Measurements from ENCODE around the gene KRT34. TPM values are rescaled to one million over a fixed set of nuclear protein-coding genes. Genes with fewer than 3 reads are reported as not detected.

Gene KRT34
- total and polyA plus RNA-seq, 9 donors, result not detected

- no peak for DNase-seq
- 83% methylated on average over 5 of the region's 7 CpGs for WGBS (ENCODE audit: insufficient coverage)
- Histone ChIP-seq H3K27me3 (ENCODE audit: control insufficient read depth, insufficient read depth, low read length) (peaks cover 2% of the 10 kb centered on the region), H3K9me3 (replicated peaks; ENCODE audit: control insufficient read depth, low read depth, low read length) (no peaks in the 10 kb centered on the region), H3K36me3 (ENCODE audit: control insufficient read depth, insufficient read depth, low read length) (no peaks in the 10 kb centered on the region), H3K4me3 (ENCODE audit: low read length) (no peak overlapping the region), H3K27ac (ENCODE audit: low read length) (no peak overlapping the region), H3K4me1 (ENCODE audit: control insufficient read depth, insufficient read depth, low read length) (peaks cover 7% of the 10 kb centered on the region)
Observed at GRCh38 chr17:41418116-41418860, 36.2 kb upstream of the KRT34 start.

GRCh38 chr17:41417576-41418015, 35.5 kb upstream of the KRT34 start:
- no peak overlapping the region for H3K4me3 ChIP-seq (ENCODE audit: low read length)
- H3K4me1 ChIP-seq (ENCODE audit: control insufficient read depth, insufficient read depth, low read length), result peaks cover 7% of the 10 kb centered on the region
- WGBS (ENCODE audit: insufficient coverage), result 18% methylated on average over 1 of the region's 4 CpGs
- no peaks in the 10 kb centered on the region for H3K9me3 ChIP-seq (replicated peaks; ENCODE audit: control insufficient read depth, low read depth, low read length)
- no peaks in the 10 kb centered on the region for H3K36me3 ChIP-seq (ENCODE audit: control insufficient read depth, insufficient read depth, low read length)
- H3K27ac ChIP-seq (ENCODE audit: low read length), result no peak overlapping the region
- no peaks in the 10 kb centered on the region for H3K27me3 ChIP-seq (ENCODE audit: control insufficient read depth, insufficient read depth, low read length)
- DNase-seq, result no peak

DNA sequence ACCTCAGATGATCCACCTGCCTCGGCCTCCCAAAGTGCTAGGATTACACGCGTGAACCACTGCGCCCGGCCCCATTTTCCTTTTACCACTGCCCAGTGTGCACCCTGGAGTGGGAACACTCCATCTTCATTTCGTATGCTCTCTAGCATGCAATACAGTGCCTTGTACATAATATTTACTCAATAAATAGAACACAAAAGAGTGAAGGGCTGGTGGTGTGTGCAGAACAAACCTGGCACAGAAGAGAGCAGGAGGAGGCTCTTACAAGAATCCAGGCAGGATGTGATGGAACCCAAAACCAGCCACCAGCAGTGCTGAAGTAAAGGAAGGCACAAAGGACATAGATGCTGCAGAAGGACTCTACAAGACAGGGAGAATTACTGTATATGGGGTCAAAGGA, 35.0 kb upstream of the KRT34 start:
- Histone ChIP-seq H3K27ac (ENCODE audit: low read length) (no peak overlapping the region), H3K4me3 (ENCODE audit: low read length) (no peak overlapping the region), H3K4me1 (ENCODE audit: control insufficient read depth, insufficient read depth, low read length) (peaks cover 7% of the 10 kb centered on the region), H3K27me3 (ENCODE audit: control insufficient read depth, insufficient read depth, low read length) (no peaks in the 10 kb centered on the region), H3K36me3 (ENCODE audit: control insufficient read depth, insufficient read depth, low read length) (no peaks in the 10 kb centered on the region), H3K9me3 (replicated peaks; ENCODE audit: control insufficient read depth, low read depth, low read length) (no peaks in the 10 kb centered on the region)
- 88% methylated on average over 5 of the region's 6 CpGs for WGBS (ENCODE audit: insufficient coverage)
- DNase-seq, result no peak

- H3K27me3 ChIP-seq (ENCODE audit: control insufficient read depth, insufficient read depth, low read length), result no peaks in the 10 kb centered on the region
- peaks cover 7% of the 10 kb centered on the region for H3K4me1 ChIP-seq (ENCODE audit: control insufficient read depth, insufficient read depth, low read length)
- no CpG with 5 or more reads among the region's 5 CpGs for WGBS (ENCODE audit: insufficient coverage)
- peak; percentile 22 for DNase-seq
- H3K36me3 ChIP-seq (ENCODE audit: control insufficient read depth, insufficient read depth, low read length), result no peaks in the 10 kb centered on the region
- peak overlapping the region; percentile 22 for H3K27ac ChIP-seq (ENCODE audit: low read length)
- no peak overlapping the region for H3K4me3 ChIP-seq (ENCODE audit: low read length)
- no peaks in the 10 kb centered on the region for H3K9me3 ChIP-seq (replicated peaks; ENCODE audit: control insufficient read depth, low read depth, low read length)
Observed at GRCh38 chr17:41416479-41416878, 34.4 kb upstream of the KRT34 start.

DNA sequence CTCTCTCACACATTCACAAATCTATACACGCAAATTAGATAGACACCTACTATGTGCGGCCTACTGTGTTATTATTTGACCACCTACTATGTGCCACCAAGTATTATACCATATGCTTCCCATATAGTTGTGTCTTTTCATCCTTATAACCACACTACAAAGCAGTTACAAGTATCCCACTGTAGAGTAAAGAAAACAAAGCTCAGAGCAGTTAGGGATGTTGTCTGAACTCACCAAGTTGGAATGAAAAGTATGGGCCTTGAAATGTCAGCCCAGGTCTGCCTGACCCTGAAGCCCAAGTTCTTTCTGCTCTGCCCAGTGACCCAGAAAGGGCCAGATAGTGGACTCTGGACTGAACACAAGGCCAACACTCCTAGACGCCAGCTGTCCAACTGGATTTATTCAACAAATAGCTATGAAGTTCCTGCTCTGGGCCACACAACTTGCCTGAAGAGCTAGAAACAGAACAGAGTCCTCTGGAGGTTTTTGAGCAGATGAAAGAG, 33.8 kb upstream of the KRT34 start:
- H3K27me3 ChIP-seq (ENCODE audit: control insufficient read depth, insufficient read depth, low read length), result no peaks in the 10 kb centered on the region
- H3K4me3 ChIP-seq (ENCODE audit: low read length), result no peak overlapping the region
- H3K9me3 ChIP-seq (replicated peaks; ENCODE audit: control insufficient read depth, low read depth, low read length), result no peaks in the 10 kb centered on the region
- peaks cover 7% of the 10 kb centered on the region for H3K4me1 ChIP-seq (ENCODE audit: control insufficient read depth, insufficient read depth, low read length)
- H3K36me3 ChIP-seq (ENCODE audit: control insufficient read depth, insufficient read depth, low read length), result no peaks in the 10 kb centered on the region
- DNase-seq, result peak; percentile 9
- peak overlapping the region; percentile 22 for H3K27ac ChIP-seq (ENCODE audit: low read length)
- 100% methylated on average over 1 of the region's 3 CpGs for WGBS (ENCODE audit: insufficient coverage)

DNA sequence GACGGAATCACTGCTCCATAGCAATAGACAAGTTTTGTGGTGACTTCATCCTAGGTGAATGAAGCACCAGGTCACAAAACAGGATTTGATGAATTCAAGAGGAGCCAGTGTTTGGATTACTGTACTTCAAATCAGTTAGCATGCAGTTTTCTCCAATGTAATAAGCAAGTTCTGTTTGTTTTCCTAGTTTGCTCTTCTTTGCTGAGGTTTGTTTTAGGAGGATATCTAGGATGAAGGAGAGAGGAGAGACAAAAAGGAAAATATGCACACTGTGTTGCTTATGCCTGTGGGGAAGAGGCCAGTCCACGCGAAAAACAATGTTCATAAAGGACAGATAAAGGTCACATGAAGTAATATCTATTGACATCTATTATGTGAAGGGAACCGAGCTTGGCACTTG, 33.3 kb upstream of the KRT34 start:
- Histone ChIP-seq H3K36me3 (ENCODE audit: control insufficient read depth, insufficient read depth, low read length) (no peaks in the 10 kb centered on the region), H3K4me1 (ENCODE audit: control insufficient read depth, insufficient read depth, low read length) (peaks cover 7% of the 10 kb centered on the region), H3K9me3 (replicated peaks; ENCODE audit: control insufficient read depth, low read depth, low read length) (no peaks in the 10 kb centered on the region), H3K4me3 (ENCODE audit: low read length) (no peak overlapping the region), H3K27me3 (ENCODE audit: control insufficient read depth, insufficient read depth, low read length) (no peaks in the 10 kb centered on the region), H3K27ac (ENCODE audit: low read length) (no peak overlapping the region)
- 89% methylated on average over 1 of the region's 4 CpGs for WGBS (ENCODE audit: insufficient coverage)
- DNase-seq, result no peak

DNA sequence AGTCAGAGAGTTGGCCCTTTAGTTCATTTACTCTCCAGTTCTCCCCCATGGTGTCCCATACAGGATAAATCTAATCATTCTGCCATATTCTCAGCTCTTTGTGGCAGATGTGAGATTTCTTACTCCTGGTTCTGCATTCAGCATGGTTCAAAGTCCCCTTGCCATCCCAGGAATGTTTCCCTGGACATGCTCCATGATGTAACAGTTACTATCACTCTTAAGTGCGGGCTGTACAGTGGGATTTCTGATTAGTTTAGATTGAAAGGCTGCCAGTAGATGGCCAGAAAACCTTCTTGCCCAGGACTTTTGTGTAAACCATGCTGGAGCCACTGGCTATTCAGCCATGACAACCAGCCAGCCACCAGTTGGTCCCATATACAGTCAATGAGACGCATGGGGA, 31.9 kb upstream of the KRT34 start:
- no CpG with 5 or more reads among the region's 2 CpGs for WGBS (ENCODE audit: insufficient coverage)
- Histone ChIP-seq H3K27me3 (ENCODE audit: control insufficient read depth, insufficient read depth, low read length) (no peaks in the 10 kb centered on the region), H3K9me3 (replicated peaks; ENCODE audit: control insufficient read depth, low read depth, low read length) (no peaks in the 10 kb centered on the region), H3K4me3 (ENCODE audit: low read length) (no peak overlapping the region), H3K4me1 (ENCODE audit: control insufficient read depth, insufficient read depth, low read length) (peaks cover 7% of the 10 kb centered on the region), H3K36me3 (ENCODE audit: control insufficient read depth, insufficient read depth, low read length) (no peaks in the 10 kb centered on the region), H3K27ac (ENCODE audit: low read length) (no peak overlapping the region)
- no peak for DNase-seq

GRCh38 chr17:41413353-41413957, 31.3 kb upstream of the KRT34 start:
- 56% methylated on average over 4 of the region's 5 CpGs for WGBS (ENCODE audit: insufficient coverage)
- no peak overlapping the region for H3K4me3 ChIP-seq (ENCODE audit: low read length)
- no peak overlapping the region for H3K27ac ChIP-seq (ENCODE audit: low read length)
- DNase-seq, result no peak
- H3K4me1 ChIP-seq (ENCODE audit: control insufficient read depth, insufficient read depth, low read length), result peaks cover 7% of the 10 kb centered on the region
- H3K36me3 ChIP-seq (ENCODE audit: control insufficient read depth, insufficient read depth, low read length), result no peaks in the 10 kb centered on the region
- no peaks in the 10 kb centered on the region for H3K9me3 ChIP-seq (replicated peaks; ENCODE audit: control insufficient read depth, low read depth, low read length)
- H3K27me3 ChIP-seq (ENCODE audit: control insufficient read depth, insufficient read depth, low read length), result no peaks in the 10 kb centered on the region

GRCh38 chr17:41411072-41411840, 29.1 kb upstream of the KRT34 start:
- no peak for DNase-seq
- Histone ChIP-seq H3K36me3 (ENCODE audit: control insufficient read depth, insufficient read depth, low read length) (no peaks in the 10 kb centered on the region), H3K9me3 (replicated peaks; ENCODE audit: control insufficient read depth, low read depth, low read length) (no peaks in the 10 kb centered on the region), H3K4me1 (ENCODE audit: control insufficient read depth, insufficient read depth, low read length) (no peaks in the 10 kb centered on the region), H3K27ac (ENCODE audit: low read length) (no peak overlapping the region), H3K4me3 (ENCODE audit: low read length) (no peak overlapping the region), H3K27me3 (ENCODE audit: control insufficient read depth, insufficient read depth, low read length) (peaks cover 2% of the 10 kb centered on the region)
- 90% methylated on average over 17 of the region's 20 CpGs for WGBS (ENCODE audit: insufficient coverage)

- no peak overlapping the region for H3K27ac ChIP-seq (ENCODE audit: low read length)
- no peaks in the 10 kb centered on the region for H3K9me3 ChIP-seq (replicated peaks; ENCODE audit: control insufficient read depth, low read depth, low read length)
- no peak for DNase-seq
- H3K4me3 ChIP-seq (ENCODE audit: low read length), result no peak overlapping the region
- no peaks in the 10 kb centered on the region for H3K4me1 ChIP-seq (ENCODE audit: control insufficient read depth, insufficient read depth, low read length)
- WGBS (ENCODE audit: insufficient coverage), result 88% methylated on average over 7 of the region's 10 CpGs
- peaks cover 2% of the 10 kb centered on the region for H3K27me3 ChIP-seq (ENCODE audit: control insufficient read depth, insufficient read depth, low read length)
- H3K36me3 ChIP-seq (ENCODE audit: control insufficient read depth, insufficient read depth, low read length), result no peaks in the 10 kb centered on the region
Observed at GRCh38 chr17:41407226-41407625, 25.1 kb upstream of the KRT34 start.
